Activated CD4-positive, alpha-beta T cell treated with anti-CD3 and anti-CD28 coated beads for 36 hours (primary cell): ENCODE data around the gene ANKS1B. TPM values are rescaled to one million over a fixed set of nuclear protein-coding genes. Genes with fewer than 3 reads are reported as not detected.

Experiments used
- ATAC-seq: fragments of 200-7000 bp; cut with Tn5 transposase; one replicate; pipeline ENCODE4 v1.10.0; 2021; ENCODE audit warnings: mild to moderate bottlenecking, moderate library complexity
- CTCF ChIA-PET: fragments of 350-600 bp; sonication (Branson Sonifier 250); formaldehyde crosslinking; loops from one replicate; lab custom pipeline; 2021; ENCODE audit warnings: antibody characterized with exemption; lab: Charles Lee
- POLR2A ChIA-PET: fragments of 350-600 bp; sonication (Branson Sonifier 250); formaldehyde crosslinking; loops from one replicate; lab custom pipeline; 2021; ENCODE audit warnings: antibody characterized with exemption, inconsistent platforms; lab: Charles Lee
- DNase-seq: peaks from one replicate; pipeline ENCODE4 v3.0.0-alpha.2; 2020
- H3K27ac Mint-ChIP-seq: one replicate; pipeline ENCODE4 v1.8.0; 2021; ENCODE audit warnings: mixed read lengths
- H3K27me3 Mint-ChIP-seq: one replicate; pipeline ENCODE4 v1.8.0; 2021; ENCODE audit warnings: mixed read lengths
- H3K36me3 Mint-ChIP-seq: one replicate; pipeline ENCODE4 v1.8.0; 2021; ENCODE audit warnings: low read depth, mixed read lengths
- H3K4me1 Mint-ChIP-seq: one replicate; pipeline ENCODE4 v1.8.0; 2021; ENCODE audit warnings: mixed read lengths
- H3K4me3 Mint-ChIP-seq: one replicate; pipeline ENCODE4 v1.8.0; 2021; ENCODE audit warnings: mild to moderate bottlenecking, moderate library complexity, mixed read lengths
- H3K9me3 Mint-ChIP-seq: one replicate; pipeline ENCODE4 v1.8.0; 2021; ENCODE audit warnings: low read depth, mixed read lengths
- intact Hi-C, 2 experiments: fragments of 100-400 bp; cut with DNase I in 1 of 2; cut with micrococcal nuclease in 1 of 2; formaldehyde crosslinking; loops; one replicate each; pipeline versions ENCODE4 v1.14.2 to v1.15.1; 2022 to 2024; cut with DNase I, micrococcal nuclease
- total RNA-seq, 2 experiments: library from RNA; stranded (reverse); gene quantifications; one replicate each; pipeline ENCODE4 v1.2.3, GENCODE V29; 2021

ANKS1B gene
- total RNA-seq, 2 experiments from 2014 or later: 0.19 to 0.73 TPM

- DNase-seq: no peak
- Mint-ChIP-seq H3K27me3 (no peaks in the 10 kb centered on the region), H3K9me3 (no peaks in the 10 kb centered on the region), H3K27ac (peak overlapping the region; percentile 33), H3K4me3 (no peak overlapping the region), H3K36me3 (peaks cover 22% of the 10 kb centered on the region), H3K4me1 (peaks cover 11% of the 10 kb centered on the region)
- ChIA-PET CTCF (interaction anchor here (0.6 to 2.0 kb wide), 12 partner anchors 10 to 274 kb away, joined by 3 to 8 read pairs (median 3); no protein-coding TSS in a partner anchor), POLR2A (interaction anchor here (1.0 kb wide), 1 partner anchor 17 kb away, joined by 5 read pairs; no protein-coding TSS in a partner anchor)
- intact Hi-C loops: no loop called here
- peak; percentile 67 for ATAC-seq
These were observed 1260.2 kb downstream of the ANKS1B start for GRCh38 chr12:98724384-98725155.

DNA sequence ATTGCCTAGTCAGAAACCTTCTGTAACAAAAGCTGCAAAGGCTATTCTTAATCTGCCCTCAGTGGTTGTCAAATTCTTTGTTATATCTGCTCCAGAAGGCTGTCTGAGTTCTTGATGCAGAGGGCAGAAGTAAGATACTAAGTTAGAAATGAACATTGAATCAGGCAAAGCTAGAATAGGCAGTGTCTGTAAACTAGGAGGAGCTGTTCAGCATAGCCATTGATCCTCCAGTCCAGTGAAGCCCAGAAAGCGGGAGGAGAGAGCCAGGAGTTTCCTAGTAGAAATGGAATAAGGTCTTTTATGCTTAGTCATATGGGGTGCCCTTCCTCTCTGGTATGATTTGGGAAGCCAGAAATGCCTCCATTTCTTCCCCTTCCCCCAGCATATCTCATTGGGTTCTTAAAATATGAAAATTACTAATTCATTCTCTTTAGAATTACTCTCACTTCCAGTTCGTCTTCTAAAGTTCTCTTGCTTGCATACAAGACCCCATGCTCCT is 1263.5 kb downstream of the ANKS1B start:
- no peak for ATAC-seq

GRCh38 chr12:98719515-98720504 is 1264.9 kb downstream of the ANKS1B start:
- H3K36me3 Mint-ChIP-seq: peaks cover 17% of the 10 kb centered on the region
- ATAC-seq: no peak
- no peak overlapping the region for H3K27ac Mint-ChIP-seq
- intact Hi-C loops: no loop called here
- POLR2A ChIA-PET: no interaction called here
- DNase-seq: no peak
- no peaks in the 10 kb centered on the region for H3K27me3 Mint-ChIP-seq
- CTCF ChIA-PET: interaction anchor here (0.6 to 2.0 kb wide), 6 partner anchors 9 to 279 kb away, joined by 3 to 8 read pairs (median 3); no protein-coding TSS in a partner anchor
- no peak overlapping the region for H3K4me3 Mint-ChIP-seq
- H3K4me1 Mint-ChIP-seq: peaks cover 6% of the 10 kb centered on the region
- H3K9me3 Mint-ChIP-seq: no peaks in the 10 kb centered on the region

More for the DNA sequence above, 1263.5 kb downstream of the ANKS1B start:
- Mint-ChIP-seq H3K4me1 (peaks cover 11% of the 10 kb centered on the region), H3K9me3 (no peaks in the 10 kb centered on the region), H3K27ac (no peak overlapping the region), H3K36me3 (peaks cover 25% of the 10 kb centered on the region), H3K27me3 (no peaks in the 10 kb centered on the region), H3K4me3 (no peak overlapping the region)
- POLR2A ChIA-PET: no interaction called here
- DNase-seq: no peak
- CTCF ChIA-PET: interaction anchor here (0.8 to 2.0 kb wide), 4 partner anchors 10 to 264 kb away, joined by 4 to 8 read pairs (median 4); no protein-coding TSS in a partner anchor
- intact Hi-C loops: no loop called here

DNA sequence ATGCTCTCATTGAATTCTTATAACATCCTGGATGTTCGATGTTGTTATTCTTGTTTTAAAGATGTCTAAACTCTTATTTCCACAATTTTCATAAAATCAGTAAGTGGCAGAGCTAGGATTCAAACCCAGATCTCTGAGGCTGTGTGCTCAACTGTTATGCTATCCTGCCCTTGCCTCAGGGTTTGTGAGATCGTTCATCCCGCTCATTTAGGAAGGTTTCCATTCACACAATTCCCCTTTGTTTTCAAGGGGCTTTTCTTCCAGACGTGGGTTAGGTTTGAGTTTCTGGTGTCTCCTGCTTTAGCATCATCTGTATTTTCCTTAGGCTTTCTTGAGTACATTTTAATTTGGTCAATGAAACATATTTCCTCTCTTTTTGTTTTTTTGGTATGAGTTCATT is 1270.3 kb downstream of the ANKS1B start:
- Mint-ChIP-seq H3K27me3 (no peaks in the 10 kb centered on the region), H3K27ac (no peak overlapping the region), H3K4me1 (no peaks in the 10 kb centered on the region), H3K4me3 (no peak overlapping the region), H3K9me3 (no peaks in the 10 kb centered on the region), H3K36me3 (peaks cover 19% of the 10 kb centered on the region)
- DNase-seq (no peak), ATAC-seq (no peak)
- intact Hi-C loops: no loop called here
- POLR2A ChIA-PET: no interaction called here
- CTCF ChIA-PET: no interaction called here

GRCh38 chr12:98709022-98709421 is 1275.7 kb downstream of the ANKS1B start:
- H3K9me3 Mint-ChIP-seq: no peaks in the 10 kb centered on the region
- no peaks in the 10 kb centered on the region for H3K27me3 Mint-ChIP-seq
- ChIA-PET POLR2A (no interaction called here), CTCF (interaction anchor here (0.7 to 0.8 kb wide), 2 partner anchors 11 to 71 kb away, joined by 3 read pairs; no protein-coding TSS in a partner anchor)
- H3K36me3 Mint-ChIP-seq: peaks cover 16% of the 10 kb centered on the region
- DNase-seq (no peak), ATAC-seq (no peak)
- no peak overlapping the region for H3K4me3 Mint-ChIP-seq
- no peak overlapping the region for H3K27ac Mint-ChIP-seq
- H3K4me1 Mint-ChIP-seq: no peaks in the 10 kb centered on the region
- intact Hi-C loops: no loop called here

- Mint-ChIP-seq H3K27ac (no peak overlapping the region), H3K9me3 (no peaks in the 10 kb centered on the region), H3K4me1 (peaks cover 6% of the 10 kb centered on the region), H3K4me3 (no peak overlapping the region), H3K36me3 (peaks cover 8% of the 10 kb centered on the region), H3K27me3 (no peaks in the 10 kb centered on the region)
- intact Hi-C loops: no loop called here
- ATAC-seq (no peak), DNase-seq (no peak)
- ChIA-PET CTCF (no interaction called here), POLR2A (no interaction called here)
These were observed 1283.6 kb downstream of the ANKS1B start for GRCh38 chr12:98701166-98701565.

DNA sequence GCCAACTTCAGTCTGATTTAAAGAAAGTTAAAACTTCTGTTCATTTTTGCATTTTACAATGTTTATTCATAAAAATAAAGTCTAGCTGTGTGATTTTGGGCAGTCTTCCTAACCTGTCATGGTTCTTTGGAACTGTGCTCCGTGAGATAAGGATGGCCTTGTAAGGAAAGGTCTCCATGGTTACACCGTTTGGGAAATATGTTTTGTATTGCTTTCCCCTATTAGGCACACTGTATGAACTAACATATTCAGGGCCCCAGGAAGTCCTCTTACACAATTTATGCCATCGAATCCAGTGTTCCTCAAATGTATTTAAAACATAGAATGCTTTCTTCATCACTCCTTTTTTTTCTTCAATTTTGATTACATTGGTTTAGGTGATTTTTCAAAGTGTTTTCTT is 1285.2 kb downstream of the ANKS1B start:
- no peak for DNase-seq
- no peak for ATAC-seq
- Mint-ChIP-seq H3K9me3 (no peaks in the 10 kb centered on the region), H3K36me3 (peaks cover 15% of the 10 kb centered on the region), H3K27ac (no peak overlapping the region), H3K4me1 (peaks cover 6% of the 10 kb centered on the region), H3K27me3 (no peaks in the 10 kb centered on the region), H3K4me3 (no peak overlapping the region)
- ChIA-PET CTCF (interaction anchor here (0.6 to 1.5 kb wide), 10 partner anchors 8 to 369 kb away, joined by 3 to 7 read pairs (median 3); no protein-coding TSS in a partner anchor), POLR2A (no interaction called here)
- intact Hi-C loops: loop anchor here (1.0 to 5.0 kb wide), 4 partner anchors 43 to 299 kb away; no protein-coding TSS in a partner anchor

- Mint-ChIP-seq H3K36me3 (peaks cover 17% of the 10 kb centered on the region), H3K27me3 (no peaks in the 10 kb centered on the region), H3K4me3 (no peak overlapping the region), H3K4me1 (peaks cover 6% of the 10 kb centered on the region), H3K9me3 (no peaks in the 10 kb centered on the region), H3K27ac (no peak overlapping the region)
- peak; percentile 74 for DNase-seq
- intact Hi-C loops: loop anchor here (1.0 to 5.0 kb wide), 4 partner anchors 43 to 299 kb away; no protein-coding TSS in a partner anchor
- ATAC-seq: peak; percentile 94
- POLR2A ChIA-PET: no interaction called here
- CTCF ChIA-PET: interaction anchor here (0.6 to 1.5 kb wide), 10 partner anchors 9 to 368 kb away, joined by 3 to 7 read pairs (median 3); no protein-coding TSS in a partner anchor
These were observed 1285.9 kb downstream of the ANKS1B start for GRCh38 chr12:98698603-98699463.

- Mint-ChIP-seq H3K27me3 (no peaks in the 10 kb centered on the region), H3K9me3 (no peaks in the 10 kb centered on the region), H3K4me3 (no peak overlapping the region), H3K4me1 (peaks cover 6% of the 10 kb centered on the region), H3K36me3 (peaks cover 28% of the 10 kb centered on the region), H3K27ac (no peak overlapping the region)
- ATAC-seq: peak; percentile 67
- CTCF ChIA-PET: no interaction called here
- POLR2A ChIA-PET: no interaction called here
- no peak for DNase-seq
- intact Hi-C loops: loop anchor here (5.0 kb wide), 2 partner anchors 45 to 105 kb away; no protein-coding TSS in a partner anchor
These were observed 1287.5 kb downstream of the ANKS1B start for GRCh38 chr12:98697209-98697608.

DNA sequence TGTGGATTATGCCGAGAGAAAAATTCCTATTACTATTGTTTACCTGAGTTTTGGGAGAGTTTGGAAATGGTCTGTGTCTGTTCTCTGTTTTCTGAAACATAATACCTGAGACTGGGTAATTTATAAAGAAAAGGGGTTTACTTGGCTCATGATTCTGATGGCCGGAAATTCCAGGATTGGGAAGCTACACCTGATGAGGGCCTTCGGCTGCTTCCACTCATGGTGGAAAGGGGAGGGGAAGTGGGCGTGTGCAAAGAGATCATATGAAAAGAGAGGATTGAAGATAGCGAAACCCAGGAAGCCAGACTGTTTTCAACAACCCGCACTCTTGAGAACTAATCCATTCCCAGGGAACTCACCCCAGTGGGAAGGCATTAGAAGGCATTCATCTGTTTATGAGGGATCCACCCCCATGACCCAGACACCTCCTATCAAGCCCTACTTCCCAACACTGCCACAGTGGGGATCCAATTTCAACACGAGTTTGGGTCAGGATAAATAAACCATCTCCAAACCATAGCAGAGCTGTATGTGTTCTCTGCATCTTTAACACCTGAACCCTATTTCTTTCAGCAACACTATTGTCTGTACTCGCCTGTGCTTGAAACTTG is 1288.6 kb downstream of the ANKS1B start:
- Mint-ChIP-seq H3K4me3 (no peak overlapping the region), H3K4me1 (peaks cover 7% of the 10 kb centered on the region), H3K27ac (no peak overlapping the region), H3K36me3 (peaks cover 31% of the 10 kb centered on the region), H3K9me3 (no peaks in the 10 kb centered on the region), H3K27me3 (no peaks in the 10 kb centered on the region)
- ATAC-seq: no peak
- intact Hi-C loops: loop anchor here (5.0 kb wide), 2 partner anchors 46 to 106 kb away; no protein-coding TSS in a partner anchor
- ChIA-PET CTCF (interaction anchor here (0.6 to 0.9 kb wide), 2 partner anchors 26 to 52 kb away, joined by 3 to 4 read pairs; no protein-coding TSS in a partner anchor), POLR2A (no interaction called here)
- no peak for DNase-seq
